Stimulated activated CD8-positive, alpha-beta memory T cell treated with anti-CD3 and anti-CD28 coated beads, Interleukin-15, amount 100 ng/mL, for 48 hours (primary cell): Measurements from ENCODE around the gene WARS2.
"Not testable (repeated sequence)": the region's sequence is repeated elsewhere in the genome, so short reads cannot be mapped to it uniquely, and the experiment has no call there.

ENCODE experiments used
- DNase-seq, 2 donors: peaks; one replicate each; pipeline ENCODE4 v3.0.0-alpha.2; 2020; ENCODE audit warnings: low read depth in 2 of 2

Gene WARS2

DNA sequence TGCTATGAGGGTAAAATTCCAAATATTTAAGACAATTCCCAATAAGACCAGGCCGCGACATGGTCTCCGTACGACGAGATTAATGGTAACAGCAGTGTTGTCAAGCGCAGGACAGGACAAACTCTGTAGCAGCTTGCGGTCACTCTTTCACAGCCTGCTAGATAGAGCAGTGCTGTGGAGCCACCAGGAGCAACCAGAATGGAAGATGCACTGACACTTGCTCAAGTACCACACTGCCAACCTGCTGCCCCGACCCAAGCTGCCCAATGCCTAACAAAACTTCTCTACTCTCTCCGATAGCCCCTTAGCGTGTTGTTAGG lies 636 bp downstream of the WARS2 start:
- peak in 1 of 2 donors; percentile 0 for DNase-seq

DNA sequence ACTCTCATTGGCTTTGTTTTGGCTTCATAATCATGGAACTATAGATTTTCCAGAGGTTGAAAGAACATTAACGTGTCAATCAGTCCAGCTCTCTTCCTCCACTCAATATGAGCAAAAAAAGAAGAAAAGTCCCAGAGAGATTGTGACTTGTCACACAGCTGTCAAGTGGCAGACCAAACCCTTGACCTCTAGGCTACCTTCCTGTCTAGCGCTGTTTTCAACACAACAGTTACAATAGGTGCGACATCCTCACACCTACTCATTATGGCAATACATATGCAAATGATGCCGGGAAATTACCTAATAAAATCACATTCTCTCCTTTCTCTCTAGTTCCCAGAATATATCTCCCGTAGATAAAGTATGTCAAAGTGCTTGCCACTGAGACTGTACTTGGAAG lies 1.1 kb downstream of the WARS2 start:
- peak in 1 of 2 donors; percentile 19 for DNase-seq

DNA sequence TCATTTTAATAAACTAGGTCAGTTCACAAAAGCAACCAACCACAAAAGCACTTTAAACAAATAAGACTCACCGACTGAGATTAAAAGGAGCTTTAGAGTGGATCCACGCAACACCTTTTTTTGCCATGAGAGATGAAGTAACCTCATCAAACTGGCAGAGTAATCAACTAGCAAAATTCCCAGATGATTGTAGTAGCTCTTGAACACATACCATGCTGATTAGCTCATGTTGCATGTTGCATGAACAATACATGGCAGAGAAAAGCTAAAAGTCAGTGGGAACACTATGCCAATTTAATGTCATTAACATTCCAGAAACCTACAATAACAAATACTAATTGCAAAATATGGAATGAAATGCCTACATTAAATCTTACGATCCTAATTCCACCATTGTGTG lies 4.1 kb downstream of the WARS2 start:
- no peak for DNase-seq

DNA sequence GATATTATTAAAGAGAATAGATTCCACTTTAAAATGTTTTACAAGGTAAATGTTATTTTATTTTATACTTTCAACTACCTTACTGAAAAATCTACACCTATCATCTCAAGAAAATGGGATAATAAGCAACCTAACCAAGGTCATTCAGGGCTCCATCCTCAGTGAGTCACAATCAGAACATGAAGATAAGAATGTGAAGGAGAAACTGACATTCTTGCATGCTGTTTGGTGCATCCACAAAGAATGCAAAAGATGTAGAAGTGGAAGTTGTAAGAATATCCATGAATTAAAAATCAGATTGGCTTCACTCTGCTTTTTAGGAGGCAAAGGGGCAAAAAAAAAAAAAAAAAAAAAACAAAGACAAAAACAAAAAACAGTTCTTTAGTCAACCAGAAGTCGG lies 6.5 kb downstream of the WARS2 start:
- DNase-seq = no peak

DNA sequence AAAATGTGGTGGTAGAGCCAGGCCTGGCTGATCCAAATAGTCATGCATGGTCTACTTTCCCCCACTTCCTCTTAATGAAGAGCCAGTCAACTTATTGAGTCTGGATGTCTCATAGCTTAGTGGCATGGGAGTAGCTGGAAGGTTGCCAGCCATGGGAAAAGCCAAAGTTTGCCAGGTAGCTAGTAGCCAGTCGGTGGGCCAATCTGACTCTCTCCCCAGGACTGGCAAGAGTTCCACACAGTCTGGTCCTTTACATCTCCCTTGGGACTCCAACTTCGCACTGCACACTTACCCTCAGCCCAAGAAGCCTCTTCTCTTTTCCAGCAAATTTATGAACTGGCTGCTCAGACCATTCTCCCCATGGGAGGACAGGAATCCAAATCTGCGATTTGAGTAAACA lies 8.3 kb downstream of the WARS2 start:
- no peak for DNase-seq

DNA sequence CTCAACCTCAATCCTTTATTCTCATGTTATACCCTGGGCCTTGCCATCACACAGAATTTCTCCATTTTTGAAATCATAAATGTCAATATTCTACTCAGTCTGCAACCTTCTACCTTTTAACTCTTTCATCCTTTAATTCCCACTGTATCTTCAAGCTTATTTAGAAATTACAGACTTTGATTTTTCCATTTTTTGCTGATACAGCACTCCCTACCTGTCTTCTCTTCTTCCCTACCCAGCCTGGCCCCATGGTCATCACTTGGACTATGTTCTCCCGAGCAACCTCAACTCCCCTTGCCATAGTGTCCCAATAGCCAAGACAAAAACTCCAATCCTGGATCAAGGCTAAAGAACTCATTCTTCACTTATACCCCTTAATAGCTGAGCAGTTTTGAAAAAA lies 14.6 kb downstream of the WARS2 start:
- no peak for DNase-seq

DNA sequence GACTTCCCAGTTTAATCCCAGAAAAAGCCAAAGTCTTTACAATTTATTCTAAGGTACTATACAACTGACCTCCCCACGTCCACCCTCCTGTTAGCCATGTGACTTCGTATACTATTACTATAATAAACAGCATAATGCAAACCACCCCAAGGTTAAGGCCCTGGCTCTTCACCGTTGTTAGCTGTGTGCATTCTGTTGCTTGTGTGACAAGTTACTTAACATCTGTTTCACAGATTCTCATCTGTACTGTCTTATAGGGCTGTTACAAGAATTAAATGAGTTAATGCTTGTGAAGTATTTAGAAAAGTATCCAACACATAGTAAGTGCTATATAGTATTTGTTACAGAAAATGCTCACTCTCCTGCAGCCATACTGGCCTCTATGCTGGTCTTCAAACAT lies 15.7 kb downstream of the WARS2 start:
- no peak for DNase-seq

DNA sequence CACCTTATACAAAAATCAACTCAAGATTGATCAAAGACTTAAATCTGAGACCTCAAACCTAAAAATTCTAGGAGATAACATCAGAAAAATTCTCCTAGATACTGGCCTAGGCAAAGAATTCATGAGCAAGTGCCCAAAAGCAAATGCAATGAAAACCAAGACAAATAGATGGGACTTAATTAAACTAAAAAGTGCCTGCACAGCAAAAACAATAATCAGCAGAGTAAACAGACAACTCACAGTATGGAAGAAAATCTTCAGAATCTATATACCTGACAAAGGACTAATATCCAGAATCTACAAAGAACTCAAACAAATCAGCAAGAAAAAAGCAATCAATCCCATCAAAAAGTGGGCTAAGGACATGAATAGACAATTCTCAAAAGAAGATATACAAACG lies 18.6 kb downstream of the WARS2 start:
- not testable (repeated sequence) for DNase-seq

DNA sequence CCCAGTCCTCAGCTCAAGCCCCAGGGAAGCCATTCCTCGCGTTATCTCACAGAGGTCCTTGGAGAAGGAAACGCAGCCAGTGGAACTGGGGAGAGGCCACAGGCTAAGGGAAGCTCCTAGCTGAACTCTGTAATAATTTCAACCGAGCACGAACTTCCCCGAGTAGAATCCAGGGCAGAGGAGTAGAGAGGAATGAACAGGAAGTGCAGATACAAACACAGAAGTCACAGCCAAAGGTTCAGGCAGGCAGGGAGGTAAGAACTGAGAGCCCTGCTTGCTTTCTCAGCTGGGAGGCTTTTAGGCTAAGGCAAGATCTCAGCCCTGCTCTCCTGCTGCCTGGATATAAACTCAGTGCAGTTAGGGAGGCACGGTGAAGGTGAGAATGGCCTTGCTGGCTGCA lies 23.7 kb downstream of the WARS2 start:
- DNase-seq = no peak

DNA sequence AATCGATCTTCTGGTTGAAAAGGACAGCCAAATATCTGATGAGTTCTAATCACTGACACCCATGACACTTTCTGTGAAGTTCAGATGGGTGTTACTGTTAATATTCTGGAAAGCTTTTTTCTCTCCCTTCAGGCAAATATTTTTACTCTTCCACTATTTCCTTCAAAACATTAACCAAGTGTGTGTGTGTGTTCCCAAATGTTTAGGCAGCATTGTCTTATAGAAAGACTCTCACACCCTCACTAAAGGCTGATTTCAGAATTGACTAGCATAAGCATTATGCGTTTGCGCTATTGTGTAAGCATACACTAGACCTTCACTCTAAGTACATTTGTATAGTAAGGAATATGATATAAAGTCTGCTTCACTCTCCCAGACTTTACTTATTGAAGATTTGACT lies 24.7 kb downstream of the WARS2 start:
- no peak for DNase-seq

DNA sequence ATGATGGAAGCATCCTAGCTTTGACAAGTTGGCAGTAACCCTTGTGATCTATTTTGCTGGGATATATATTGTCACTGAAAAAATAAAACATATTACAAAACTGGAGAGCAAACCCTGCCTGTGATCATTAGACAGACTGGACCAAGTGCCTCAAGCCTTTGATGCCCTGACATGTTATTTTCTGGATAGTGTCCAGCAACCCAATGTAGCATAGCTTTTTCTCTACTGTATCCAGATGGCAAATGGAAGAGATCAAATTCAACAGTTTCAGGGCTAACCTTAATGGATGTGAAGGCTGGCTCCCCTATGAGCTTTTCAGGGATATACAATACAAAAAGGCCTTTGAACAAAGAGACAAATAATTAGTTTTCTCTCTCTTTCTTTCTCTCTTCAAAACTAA lies 25.1 kb downstream of the WARS2 start:
- no peak for DNase-seq

DNA sequence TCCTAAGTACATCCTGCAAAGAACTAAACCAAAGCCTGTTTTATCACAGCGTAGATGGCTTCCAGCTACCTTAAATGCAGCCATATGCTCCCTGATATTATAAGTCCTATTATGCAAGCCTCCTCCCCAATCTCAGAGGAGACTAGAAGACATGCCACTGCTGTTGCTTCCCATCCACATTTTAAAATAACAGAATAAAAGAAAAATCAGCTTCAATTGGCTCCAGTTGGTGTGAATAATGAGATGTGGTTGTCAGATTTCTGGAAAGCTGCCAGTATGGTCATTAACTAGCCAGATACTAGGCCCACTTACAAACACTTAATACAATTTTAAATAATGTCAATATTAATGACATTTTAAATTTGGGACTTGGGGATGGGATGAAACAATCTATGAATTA lies 25.7 kb downstream of the WARS2 start:
- no peak for DNase-seq

DNA sequence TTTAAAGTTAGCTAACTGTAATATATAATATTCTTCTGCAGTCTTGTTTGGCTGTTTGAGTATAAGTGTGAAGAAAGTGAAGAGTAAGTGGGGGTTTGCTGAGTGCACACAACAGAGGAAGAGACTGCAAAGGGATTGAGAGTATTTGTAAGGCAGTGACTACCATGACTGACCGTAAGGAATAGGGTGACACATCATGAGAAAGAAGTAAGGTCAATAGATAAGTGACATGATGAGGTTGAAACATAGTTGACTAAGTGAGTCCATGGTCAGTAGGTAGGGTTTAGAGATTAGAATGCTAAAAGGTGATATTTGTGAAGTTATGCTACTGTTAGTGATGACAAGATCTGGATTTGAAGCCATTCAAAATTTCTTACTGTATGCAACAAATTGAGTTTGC lies 27.7 kb downstream of the WARS2 start:
- no peak for DNase-seq

DNA sequence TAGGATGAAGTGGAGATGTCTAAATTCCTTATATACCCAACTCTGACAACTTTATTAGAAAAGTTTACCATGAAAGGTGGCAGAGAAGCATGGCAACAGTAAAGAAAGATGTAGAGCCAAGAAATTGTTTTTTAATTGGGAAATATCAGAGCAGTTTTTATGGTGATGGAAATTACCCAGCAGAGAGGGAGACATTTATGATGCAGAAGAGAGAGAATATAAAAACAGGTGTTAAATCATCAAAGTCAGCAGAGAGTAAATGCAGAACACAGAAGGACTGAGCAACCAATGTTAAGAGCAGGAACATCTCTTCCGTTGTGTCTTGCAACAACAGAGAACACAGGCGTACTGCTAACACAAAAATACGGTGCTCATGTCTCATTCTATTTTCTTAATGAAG lies 28.2 kb downstream of the WARS2 start:
- no peak for DNase-seq

DNA sequence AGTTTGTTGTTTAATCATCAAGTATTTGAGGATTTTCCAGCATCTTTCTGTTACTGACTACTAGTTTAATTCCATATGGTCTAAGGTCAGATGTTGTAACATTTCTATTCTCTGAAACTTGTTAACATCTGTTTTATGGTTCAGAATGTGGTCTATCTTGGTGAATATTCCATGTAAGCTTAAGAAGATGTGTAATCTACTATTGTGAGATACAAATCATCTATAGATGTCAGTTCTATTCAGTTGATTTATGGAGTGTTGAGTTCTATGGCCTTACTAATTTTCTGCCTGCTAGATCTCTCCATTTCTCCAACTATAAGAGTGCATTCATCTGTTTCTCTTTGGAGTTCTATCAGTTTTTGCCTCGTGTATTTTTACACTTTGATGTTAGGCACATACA lies 31.5 kb downstream of the WARS2 start:
- DNase-seq = no peak

DNA sequence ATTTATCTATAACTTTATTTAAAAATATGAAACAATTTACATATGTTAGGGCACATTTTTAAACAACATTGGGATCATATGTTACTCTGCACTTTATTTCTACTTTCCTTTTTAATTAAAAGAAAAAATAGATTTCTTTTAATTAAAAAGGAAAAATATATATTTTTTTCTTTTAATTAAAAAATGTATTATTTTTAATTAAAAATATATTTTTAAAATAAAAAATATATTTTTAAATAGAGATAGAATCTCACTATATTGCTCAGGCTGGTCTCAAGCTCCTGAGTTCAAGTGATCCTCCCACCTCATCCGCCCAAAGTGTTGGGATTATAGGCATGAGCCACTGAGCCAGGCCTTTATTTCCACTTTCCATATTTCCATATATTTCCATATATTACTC lies 36.7 kb downstream of the WARS2 start:
- DNase-seq = no peak

DNA sequence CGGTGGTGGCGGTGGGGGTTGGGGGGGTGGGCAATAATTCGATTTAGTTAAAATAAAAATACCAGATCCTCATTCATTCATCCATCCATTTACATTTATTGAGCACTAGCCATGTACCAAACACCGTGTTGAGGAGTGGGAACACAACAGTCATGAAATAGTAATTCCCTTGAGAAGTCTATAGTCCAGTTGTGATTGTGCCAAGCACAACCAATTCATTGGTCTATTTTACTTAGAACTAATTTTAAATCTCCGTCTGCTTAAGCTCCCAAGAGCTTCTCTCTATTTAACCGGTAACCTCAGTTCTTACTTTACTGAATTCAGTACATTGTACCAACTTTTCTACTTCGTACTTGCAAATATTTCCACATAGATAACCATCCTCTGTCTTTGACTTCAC lies 38.4 kb downstream of the WARS2 start:
- DNase-seq = no peak

DNA sequence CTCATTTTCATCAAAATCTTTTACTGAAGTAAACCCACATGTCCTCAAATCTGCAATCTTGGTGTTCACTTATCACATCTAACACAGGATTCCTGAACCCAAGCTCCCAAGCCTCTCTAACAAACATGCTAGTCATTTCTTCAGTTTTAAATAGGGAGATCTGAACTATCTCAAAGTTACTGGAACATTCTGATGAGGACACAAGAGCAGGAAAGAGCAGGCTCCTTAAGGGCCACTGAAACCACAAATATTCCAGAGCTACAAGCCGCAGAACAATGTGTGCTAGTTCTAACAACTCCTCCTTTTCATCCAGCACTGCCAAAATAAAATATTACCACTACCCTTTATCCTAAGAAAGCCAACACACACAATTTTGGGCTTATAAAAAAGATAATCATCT lies 38.9 kb downstream of the WARS2 start:
- no peak for DNase-seq

DNA sequence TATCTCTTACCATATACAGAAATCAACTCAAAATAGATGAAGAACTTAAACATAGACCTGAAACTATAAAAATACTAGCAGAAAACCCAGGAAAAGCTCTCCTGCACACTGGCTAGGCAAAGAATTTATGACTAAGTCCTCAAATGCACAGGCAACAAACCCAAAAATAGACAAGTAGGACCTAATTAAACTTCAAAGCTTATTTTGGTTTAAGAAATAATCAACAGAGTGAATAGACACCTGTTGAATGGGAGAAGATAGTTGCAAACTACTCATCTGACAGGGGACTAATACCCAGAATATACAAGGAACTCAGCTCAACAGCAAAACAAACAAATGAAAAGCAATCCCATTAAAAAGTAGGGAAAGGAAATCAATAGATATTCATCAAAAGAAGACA lies 40.7 kb downstream of the WARS2 start:
- no peak for DNase-seq

DNA sequence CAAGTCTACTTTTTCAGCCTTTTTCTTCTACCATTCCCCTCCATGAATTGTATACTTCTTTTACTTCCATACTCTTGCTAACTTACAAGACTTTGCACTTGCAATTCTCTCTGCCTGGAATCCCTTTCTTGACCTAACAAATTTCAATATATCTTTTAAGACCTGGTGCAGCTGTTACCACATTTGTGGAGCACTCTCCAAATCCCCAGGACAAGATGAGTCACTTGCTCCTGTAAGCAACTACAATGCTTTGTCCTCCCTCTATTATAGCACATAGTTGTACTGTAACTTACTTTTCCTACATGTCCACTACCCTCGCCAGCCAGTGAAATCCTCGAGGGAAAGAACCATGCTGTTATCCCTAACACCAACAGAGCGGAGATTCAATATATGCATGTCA lies 43.1 kb downstream of the WARS2 start:
- DNase-seq = no peak

DNA sequence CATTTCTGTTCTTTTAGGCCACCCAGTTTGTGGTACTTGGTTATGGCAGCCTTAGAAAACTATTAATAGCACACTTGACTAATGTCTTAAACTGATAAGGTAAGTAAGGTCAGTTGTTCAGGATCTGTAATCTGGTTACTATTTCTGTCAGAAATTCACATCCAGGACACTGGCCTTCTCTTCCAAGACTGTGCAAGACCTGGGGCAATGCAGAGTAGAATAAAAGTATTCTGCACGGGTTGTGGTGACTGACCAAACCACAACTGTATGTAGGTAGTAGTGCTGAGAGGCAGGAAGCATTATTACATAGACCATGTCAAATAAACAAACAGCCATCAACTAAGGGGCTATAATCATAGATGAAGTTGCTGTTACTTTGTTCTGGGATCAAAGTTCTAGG lies 46.7 kb downstream of the WARS2 start:
- no peak for DNase-seq

DNA sequence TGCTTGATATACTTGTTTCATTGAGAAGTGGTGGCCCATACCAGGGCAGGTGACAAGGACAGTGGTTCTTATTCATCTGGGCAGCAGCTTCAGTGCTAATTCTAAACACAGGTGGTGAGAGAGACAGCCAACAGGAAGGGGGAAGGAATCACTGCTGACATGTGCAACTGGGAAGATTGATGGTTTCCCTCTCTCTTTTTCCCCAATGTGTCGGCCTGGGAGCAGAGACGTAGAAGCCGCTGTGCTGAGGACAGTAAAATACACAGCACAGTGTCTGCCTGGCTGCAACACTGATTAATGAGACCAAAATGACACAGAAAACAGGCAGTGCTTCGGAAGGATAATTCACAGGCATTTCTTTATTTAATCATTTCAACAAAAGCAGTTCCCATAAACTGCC lies 48.8 kb downstream of the WARS2 start:
- no peak for DNase-seq

DNA sequence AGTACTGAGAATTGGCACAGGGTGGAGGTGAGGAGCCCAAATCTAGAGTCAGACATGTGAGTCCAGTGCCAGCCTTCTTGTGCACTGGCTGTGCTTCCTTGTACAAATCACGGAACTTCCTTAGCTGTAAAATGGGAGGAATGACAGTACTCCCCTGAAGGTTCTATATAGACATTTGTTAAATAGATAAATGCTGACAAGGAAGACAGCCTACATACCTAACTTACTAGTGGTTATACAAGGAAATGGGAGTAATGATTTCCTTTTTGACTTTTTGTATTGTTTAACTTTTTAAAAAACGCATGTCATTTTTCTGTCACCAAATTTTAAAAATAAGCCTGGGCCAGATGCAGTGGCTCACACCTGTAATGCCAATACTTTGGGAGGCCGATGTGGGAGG lies 50.2 kb downstream of the WARS2 start:
- no peak for DNase-seq

DNA sequence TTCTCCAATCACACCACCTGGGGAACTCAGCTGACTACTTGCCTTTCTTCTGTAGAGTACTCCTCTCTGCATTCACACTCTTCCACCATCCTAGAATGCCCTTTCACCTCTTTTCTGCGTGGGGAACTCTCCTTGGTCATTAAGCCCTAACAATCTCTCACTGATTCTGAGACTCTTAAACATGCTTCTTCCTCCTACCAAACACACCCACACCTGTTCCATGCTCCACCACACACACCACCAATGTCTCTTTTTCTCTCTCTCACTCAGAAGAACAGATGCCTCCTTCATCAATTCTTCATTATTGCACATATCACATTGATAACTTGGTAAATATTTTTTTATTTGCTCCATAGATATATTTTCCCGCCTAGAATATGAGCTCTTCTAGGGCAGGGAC lies 53.6 kb downstream of the WARS2 start:
- DNase-seq = no peak

DNA sequence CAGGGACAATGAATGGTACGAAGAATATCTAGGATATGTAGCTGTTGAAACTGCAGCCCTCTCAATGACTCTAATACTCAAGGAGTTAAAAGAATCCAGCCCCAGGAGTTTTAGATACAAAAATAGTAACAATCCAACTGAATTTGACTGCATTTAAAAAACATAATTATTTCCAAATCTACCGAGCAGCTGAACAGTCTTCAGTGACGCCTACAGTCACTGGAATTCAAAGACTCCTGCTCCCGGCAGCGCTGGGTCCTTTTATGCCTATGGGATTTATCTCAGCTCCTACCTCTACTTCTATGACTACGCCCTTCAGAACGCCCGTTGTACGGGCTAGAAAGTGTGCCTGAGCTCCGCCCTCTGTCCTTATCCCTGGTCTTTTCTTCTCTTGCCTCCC lies 55.7 kb downstream of the WARS2 start:
- no peak for DNase-seq
